Stimulated activated CD8-positive, alpha-beta memory T cell treated with anti-CD3 and anti-CD28 coated beads, Interleukin-4, amount 100 ng/mL, for 1 hour (primary cell): ENCODE measurements around the gene GALNT15.

ENCODE experiments used
- DNase-seq, 2 donors: peaks; one replicate each; pipeline ENCODE4 v3.0.0-alpha.2; 2020; ENCODE audit warnings: low read depth in 2 of 2, low spot score in 1 of 2

The GALNT15 gene

DNA sequence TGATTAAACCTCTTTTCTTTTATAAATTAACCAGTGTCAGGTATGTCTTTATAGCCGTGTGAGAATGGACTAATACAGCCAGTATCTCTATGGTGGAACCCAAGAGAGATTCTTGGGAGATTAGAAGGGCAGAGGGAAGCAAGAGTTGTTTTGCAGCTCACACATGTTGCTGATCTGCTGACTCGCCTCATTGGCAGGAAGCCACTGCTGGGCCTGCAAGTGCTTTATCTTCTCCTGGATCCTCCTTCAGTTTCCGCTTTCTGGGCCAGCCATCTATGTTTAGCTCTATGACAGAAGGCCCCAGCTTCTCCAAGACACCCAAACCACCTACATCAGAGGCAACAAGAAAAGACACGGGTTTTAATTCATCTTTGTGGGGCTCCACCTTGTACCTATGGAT is 23.4 kb upstream of the GALNT15 start:
- no peak for DNase-seq

DNA sequence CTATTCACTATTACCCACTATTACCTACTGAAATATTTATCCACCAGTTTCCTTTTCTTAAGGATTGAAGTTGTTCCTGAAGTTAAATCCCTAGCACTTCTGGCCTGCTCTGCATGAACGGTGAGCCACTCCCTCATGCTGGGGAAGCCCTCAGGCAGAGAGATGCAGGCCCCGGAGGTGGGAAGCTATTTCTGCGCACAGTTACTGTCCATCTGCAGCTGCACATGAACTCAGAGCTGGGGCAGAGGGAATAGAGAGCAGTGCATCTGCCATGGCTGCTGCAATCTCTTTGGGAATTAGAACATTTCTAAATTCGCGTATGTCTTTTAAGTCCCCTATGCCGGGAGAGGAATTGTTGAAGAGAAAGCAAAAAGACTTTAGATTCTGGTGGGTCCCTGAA is 6.3 kb upstream of the GALNT15 start:
- DNase-seq, result no peak

DNA sequence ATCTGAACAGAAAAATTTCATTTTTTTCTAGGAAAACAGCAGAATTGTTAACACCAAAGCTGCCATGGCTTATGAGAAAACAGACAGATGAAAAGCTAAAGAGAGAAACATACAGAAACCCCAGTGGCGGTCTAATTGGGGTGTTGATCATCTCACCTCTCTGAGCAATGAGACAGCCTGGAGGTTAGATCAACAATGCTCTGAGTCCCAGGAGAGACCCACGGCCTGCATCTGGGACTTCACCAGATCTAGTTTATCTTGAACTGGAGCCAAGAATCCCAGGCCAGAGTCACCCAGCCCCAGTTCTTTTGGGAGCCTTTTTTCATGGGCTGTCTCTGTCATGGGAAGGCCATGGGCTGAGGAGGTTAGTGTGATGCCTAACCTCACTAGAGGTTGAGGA is 3.5 kb upstream of the GALNT15 start:
- DNase-seq, result no peak

DNA sequence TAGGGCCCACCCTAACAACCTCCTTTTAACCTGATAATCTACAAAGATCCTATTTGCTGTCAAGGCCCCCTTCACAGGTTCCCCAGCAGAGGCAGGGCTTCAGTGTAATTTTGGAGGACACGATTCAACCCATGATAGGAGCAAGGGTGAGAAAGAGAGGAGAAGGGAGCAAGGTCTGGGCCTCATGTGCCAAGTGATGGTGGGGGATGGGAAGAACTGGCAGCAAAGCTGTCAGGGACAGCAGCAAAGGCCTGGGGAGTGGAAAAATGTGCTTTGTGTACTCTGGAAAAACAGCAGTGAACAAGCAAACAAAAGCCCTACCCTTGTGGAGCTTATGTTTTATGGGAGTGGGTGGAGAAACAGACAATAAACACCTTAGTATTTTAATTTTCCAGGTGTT is 2.7 kb upstream of the GALNT15 start:
- DNase-seq, result no peak

DNA sequence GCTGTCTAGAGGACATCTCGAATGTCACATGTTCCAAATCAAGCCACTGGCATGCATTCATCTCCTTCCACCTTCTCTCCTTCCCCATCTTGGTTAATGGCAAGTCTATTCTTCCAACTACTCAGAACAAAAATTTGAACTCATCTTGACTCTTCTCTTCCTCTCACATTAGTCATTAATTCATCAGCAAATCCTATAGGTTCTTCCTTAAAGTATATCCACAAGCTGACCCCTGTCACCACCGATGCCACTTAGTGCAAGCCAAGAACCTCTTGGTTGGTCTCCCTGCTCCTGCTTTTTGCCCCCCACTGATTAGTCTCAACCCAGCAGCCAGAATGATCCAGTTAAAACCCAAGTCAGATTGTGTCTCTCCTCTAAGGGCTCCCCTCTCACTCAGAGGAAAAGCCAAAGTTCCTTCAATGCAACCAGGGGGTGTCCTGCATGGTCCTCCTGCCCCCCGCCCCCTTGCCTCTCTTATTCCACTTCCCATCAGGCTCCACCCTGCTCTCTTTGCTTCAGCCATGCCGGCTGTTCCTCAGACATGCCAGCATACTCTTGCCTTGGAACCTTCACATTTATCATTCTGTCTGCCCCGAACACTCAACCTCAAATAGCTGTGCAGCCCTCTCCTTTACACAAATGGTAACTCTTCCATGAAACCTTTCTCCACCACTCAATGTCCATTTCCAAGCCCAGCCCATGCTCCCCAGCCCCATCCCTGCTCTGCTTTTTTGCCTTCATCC is 1.0 kb upstream of the GALNT15 start:
- DNase-seq, result no peak

DNA sequence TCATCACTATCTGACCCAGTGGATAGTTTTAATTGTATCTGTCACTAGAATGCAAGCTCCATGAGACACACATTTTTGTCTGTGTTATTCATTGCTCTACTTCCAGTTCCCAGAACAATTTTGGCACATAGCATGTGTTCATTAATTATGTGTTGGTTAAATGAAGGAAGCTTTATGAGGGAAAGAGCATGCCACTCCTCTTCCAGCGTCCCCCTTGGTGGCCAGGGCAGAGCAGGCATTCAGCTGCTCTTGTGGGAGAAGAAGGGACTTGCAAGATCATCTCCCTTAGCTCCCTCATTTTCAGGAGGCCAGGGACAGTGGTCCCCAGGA is 489 bp upstream of the GALNT15 start:
- DNase-seq, result no peak

DNA sequence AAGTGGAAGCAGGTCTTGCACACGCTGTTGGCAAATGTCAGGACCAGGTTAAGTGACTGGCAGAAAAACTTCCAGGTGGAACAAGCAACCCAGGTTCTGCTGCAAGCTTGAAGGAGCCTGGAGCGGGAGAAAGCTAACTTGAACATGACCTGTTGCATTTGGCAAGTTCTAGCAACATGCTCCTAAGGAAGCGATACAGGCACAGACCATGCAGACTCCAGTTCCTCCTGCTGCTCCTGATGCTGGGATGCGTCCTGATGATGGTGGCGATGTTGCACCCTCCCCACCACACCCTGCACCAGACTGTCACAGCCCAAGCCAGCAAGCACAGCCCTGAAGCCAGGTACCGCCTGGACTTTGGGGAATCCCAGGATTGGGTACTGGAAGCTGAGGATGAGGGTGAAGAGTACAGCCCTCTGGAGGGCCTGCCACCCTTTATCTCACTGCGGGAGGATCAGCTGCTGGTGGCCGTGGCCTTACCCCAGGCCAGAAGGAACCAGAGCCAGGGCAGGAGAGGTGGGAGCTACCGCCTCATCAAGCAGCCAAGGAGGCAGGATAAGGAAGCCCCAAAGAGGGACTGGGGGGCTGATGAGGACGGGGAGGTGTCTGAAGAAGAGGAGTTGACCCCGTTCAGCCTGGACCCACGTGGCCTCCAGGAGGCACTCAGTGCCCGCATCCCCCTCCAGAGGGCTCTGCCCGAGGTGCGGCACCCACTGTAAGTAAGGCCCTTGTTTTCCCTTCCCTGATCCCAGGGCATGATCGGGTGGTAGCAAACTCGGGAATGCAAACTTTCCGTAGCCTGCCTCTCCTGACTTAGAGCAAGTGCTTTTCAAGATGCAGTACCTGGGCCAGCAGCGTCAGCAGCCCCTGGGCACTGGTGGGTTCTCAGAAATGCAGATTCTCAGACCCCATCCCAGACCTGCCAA is 759 bp downstream of the GALNT15 start:
- no peak for DNase-seq

DNA sequence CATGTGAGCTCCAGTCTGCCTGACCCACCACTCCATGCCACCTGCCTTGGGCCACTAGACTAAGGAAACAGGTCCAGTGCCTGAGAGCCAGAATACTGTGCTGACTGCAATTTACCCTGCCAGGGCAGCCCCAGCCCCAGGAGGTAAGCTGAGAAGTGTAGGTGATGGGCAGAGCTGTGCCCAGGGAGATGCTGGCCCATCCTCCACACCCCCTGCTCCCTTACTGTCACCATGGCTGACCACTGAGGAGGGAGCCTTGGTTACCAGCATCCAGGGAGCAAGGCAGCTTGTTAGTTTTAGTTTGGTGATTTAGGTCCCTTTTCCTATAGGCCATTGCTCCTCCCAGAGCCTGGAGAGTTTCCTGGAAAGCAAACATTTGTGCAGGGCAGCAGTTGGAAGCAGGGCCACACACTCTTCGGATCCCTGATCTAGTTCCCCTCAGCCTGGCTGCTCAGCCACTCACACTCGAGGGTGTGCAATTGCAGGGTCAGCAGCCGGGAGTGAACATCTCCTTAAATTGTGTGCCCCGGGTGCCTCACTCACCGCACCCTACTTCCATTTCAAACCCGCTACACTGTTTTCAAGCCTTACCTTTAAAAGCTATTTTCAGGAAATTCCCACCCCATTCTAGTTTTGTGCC is 2.0 kb downstream of the GALNT15 start:
- no peak for DNase-seq

DNA sequence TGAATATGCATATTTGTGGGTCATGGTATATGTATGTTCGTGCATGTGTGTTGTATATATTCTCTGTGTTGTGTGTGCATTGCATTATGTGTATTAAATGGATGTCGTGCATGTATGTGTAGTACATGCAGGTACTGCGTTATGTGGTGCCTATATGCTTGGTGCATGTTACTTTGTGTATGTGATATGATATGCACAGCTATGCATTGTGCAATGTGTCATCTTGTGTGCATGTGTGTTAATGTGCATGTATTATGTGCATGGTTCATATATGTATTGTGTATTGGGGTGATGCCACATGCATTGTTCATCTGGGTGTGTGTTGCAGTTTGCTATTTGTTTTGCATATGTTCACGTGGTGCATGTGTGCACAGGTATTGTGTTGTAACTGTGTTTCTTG is 2.9 kb downstream of the GALNT15 start:
- DNase-seq, result no peak

DNA sequence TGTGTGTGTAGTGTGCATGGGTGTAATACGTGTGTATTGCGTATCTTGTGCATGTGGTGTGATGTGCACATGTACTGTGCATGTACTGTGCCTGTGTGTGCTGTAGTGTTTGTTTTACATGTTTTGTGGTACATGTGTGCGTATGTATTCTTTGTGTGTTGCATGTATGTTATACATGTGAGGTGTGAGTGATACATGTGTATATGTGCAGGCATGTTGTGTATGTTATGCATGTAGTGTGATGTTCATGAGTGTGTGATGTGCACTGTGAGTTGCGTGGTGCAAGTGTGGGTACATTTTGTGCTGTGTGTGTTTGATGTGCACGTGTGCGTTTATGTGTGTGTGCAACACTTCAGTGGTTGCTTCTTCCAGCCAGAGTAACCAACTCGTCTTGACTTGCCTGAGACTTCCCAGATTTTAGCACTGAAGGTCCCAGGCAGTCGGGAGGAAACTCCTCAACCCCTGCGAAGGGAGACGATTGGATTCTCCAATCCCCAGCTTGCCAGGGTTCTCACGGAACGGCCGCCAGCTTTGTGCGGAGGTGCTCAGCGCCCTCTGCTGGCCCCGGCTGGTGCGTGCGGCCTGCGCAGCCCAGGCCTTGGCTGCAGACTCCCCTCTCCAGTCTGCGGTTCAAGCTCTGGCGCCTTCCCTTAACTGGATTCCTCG is 3.6 kb downstream of the GALNT15 start:
- DNase-seq, result peak; percentile 6 to 10

DNA sequence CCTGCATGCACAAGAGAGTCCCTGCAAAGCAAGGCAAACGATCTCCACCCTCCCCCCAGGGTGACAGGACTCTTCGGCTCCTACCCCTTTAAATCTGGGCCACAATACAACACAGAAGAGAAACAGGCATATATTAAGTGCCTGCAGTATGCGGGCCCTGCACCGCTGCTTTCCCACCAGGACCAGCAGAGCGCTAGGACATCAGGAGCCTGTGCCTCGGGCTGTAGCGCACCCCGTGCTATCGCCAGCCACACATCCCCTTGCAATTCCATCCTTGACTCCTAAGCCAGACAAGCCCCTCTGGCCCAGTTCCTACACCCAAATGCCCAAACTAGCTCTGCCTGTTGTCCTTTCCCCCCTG is 4.1 kb downstream of the GALNT15 start:
- no peak for DNase-seq

DNA sequence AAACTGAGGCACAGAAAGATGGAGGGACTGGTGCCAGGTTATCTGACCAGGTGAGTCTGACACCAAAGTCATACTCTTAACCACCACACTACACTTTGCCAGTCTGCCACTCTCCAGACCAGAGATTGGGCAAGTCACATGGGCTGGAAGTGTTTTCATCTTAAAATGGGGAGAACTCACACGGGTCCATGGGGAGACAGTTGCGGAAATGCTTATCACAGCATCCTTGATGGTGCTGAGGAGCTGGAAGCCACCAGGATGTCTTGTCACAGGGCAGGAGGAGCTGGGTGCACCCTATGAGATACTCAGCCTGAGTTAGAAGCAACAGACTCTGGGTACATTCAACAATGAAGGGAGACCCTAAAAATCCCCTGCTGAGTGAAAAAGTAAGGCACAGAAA is 4.8 kb downstream of the GALNT15 start:
- no peak for DNase-seq

DNA sequence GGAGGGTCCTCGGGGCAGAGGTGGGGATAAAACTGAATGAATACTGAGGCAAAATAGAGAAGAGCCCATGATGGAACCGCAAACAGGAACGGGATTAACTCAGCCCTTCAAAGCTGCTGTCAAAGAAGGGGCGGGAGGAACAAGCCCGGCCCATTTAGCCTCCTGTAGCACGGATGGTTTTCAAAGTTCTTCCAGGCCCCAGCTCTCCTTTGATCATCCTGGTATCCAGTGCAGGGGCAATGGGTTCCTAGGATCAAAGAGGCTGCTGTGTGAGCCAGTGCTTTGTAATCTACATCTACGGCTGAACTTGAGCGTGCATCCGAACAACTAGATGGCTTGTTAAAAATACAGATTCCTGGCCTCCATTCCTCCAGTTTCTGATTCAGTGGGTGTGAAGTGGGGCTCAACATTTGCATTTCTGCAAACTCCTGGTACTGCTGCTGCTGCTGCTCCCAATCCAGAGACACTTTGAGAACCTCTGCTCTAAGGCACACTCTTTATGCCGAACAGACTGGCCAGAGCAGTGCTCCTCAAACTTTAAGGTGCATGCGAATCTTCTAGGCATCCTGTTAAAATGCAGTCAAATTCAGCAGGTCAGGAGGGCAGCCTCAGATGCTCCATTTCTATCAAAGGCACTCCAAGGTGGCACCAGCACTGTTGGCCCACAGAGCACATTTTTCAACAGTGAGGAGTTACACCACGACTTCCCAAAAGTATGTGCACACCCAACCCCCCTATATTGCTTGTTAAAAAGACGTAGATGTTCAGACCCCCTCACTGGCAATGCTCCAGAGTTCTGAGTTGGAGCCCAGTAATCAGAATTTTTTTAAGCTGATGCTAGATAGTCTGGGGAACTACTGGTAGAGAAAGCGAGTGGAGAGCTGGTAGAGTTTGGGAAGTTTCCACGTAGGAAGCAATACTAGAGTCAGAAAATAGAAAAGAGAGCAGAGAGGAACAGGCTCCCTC is 5.6 kb downstream of the GALNT15 start:
- no peak for DNase-seq

DNA sequence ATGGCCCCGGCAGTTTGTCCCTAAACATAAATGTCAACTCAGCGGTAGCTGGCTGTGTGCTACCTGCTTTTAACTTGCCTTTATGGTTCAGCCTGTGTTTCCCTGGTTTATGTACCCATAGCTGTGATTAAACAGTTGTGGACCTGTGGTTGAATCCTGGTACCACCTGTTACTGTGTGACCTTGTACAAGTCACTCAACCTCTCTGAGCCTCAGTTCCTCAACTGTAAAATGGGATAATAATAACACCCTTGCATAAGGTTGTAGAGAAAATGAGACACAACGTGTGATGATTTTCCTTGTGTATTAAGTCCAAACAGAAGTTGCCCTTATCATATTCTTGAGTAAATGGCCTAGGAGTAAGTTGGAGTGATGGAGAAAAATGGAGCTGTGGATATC is 6.3 kb downstream of the GALNT15 start:
- DNase-seq, result no peak

DNA sequence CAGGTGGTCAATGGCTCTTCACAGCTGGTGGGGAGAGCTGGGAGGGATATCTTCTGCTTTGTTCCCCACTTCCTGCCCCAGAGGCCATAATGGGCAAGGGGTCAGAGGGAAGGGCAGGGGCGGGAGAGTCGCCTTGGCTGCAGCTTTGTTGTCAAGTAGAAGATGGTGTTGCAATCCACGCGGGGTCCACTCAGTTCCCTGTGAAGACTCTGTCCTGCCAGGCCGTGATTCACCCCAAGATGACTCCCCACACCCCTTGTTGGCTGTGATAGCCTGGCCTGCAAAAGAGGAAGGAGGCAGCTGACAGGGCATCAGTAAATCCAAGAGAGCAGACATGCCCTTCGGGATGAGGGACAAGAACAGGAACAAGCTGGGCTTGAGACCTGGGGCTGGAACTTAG is 6.9 kb downstream of the GALNT15 start:
- DNase-seq, result no peak

DNA sequence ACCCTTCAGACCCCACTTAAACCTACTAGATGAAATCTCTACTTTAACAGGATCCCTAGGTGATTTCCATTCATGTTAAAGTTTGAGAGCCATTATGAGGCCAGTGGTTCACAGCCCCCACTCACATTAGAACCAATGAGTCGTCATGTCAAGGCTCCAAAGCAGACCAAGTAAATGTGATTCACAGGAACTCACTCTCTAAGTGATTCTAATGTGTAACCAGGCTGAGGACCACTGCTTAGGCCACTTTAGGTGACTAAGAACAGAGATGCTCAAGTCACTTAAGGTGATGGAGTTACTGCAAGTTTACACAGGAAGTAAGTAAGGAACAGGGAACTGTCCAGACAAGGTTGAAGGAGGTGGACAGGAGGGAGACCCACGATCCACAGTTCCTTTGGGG is 7.7 kb downstream of the GALNT15 start:
- no peak for DNase-seq

DNA sequence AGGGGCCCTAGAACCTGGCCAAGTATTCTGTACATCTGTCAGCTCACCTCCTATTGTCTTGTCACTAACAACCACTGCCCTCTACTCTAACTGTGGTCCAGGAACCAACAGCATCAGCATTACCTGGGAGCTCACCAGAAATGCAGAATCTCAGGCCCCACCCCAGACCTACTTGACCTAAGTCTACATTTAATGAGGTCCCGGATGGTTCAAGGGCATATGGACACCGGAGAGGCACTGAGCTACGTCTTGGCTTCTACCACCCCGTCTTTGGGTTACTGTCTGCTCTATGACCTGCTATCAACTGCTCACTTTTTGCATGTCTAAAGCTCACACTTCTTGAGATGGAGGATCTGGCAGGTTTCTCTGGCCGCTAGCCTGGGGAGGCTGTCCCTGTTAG is 8.1 kb downstream of the GALNT15 start:
- no peak for DNase-seq

DNA sequence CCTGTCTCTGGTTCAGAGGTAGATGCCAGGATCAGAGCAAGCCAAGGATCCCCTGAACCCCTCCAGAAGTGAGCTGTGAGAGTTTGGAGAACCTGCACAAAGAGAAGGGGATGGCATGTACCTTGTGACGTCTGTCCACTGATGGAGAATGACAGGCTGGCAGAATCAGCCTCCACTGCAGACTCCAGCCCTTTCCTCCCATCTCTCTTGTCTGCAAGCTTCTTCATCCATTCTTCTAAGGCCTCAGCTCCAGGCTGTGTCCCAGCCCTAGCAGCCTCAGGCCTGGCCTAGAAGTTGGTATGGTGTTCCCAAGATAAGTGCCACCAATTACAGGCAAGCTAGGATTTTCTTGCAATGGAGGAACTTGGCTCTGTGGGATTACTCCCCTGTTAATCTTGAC is 8.6 kb downstream of the GALNT15 start:
- no peak for DNase-seq

DNA sequence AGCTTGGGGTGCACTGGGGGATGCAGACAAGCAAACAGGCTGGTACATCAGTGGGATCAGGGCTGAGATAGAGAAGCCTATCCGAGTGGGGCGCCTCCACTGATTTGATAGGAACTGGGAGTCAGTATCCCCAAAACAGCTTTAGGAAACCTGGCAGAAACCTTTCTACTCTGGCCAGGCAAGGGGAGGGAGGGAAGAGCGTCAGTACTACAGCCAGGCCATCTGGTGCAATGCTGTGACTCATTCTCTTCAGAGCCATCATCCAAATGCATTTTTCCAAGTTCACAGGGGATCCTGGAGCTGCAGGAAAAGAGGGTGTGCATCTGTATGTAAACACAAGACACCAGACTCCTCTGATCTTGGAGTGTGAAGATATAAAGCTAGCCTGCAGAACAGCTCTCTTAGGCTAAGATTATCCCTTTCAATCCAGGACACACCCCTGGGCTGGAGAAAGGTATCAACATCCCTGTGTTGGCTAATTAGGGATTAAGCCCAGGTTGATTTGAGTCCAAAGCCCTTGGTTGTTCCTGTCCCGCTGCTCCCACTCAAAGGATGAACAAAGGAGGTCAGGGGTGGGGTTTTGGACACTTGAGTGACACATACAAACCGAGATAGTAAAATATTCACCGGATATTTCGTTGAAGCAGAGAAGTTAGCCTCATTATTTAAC is 9.3 kb downstream of the GALNT15 start:
- no peak for DNase-seq

DNA sequence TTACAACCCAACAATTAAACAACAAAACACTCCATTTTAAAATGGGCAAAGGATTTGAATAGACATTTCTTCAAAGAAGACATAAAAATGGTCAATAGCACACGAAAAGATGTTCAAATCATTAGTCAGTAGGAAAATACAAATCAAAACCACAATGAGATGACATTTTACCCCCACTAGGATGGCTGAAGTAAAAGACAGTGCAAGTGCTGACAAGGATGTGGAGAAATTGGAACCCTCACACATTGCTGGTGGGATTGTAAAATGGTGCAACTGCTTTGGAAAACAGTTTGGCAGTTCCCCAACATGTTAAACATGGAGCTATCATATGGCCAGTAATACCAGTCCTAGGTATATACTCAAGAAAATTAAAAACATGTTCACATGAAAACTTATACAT is 11.6 kb downstream of the GALNT15 start:
- DNase-seq, result no peak
